CD14-positive monocyte (primary cell): ENCODE data around the gene MAP3K10. TPM values are rescaled to one million over a fixed set of nuclear protein-coding genes. Genes with fewer than 3 reads are reported as not detected.

Source experiments
- DNase-seq, 3 donors: peaks; one replicate each; pipeline ENCODE4 v3.0.0-alpha.2; 2011 to 2022
- H2AFZ ChIP-seq: 2 replicates; pipeline ENCODE4 v1.6.0; 2012; ENCODE audit warnings: mild to moderate bottlenecking, low read depth, low read length, inconsistent platforms; ENCODE audit not compliant: insufficient read depth, poor library complexity, severe bottlenecking
- H3K27ac ChIP-seq, 2 donors: 1 replicate in 1 of 2; 2 replicates in 1 of 2; pipeline ENCODE4 v1.5.1; 2012 to 2013; ENCODE audit warnings: low read length in 2 of 2, control low read depth in 1 of 2, inconsistent platforms in 1 of 2, low read depth in 1 of 2, mild to moderate bottlenecking in 1 of 2
- H3K27me3 ChIP-seq, 2 donors: one replicate each; pipeline versions ENCODE4 v1.6.0 to v1.6.1; 2011 to 2013; ENCODE audit warnings: low read length in 2 of 2; ENCODE audit not compliant: control insufficient read depth in 2 of 2, insufficient read depth in 2 of 2
- H3K36me3 ChIP-seq, 2 donors: replicated peaks in 1 of 2; 1 replicate in 1 of 2; 2 replicates in 1 of 2; pipeline versions ENCODE4 v1.5.1 to v1.6.1; 2012 to 2013; ENCODE audit warnings: low read length in 2 of 2, control low read depth in 1 of 2, inconsistent platforms in 1 of 2, mild to moderate bottlenecking in 1 of 2; ENCODE audit not compliant: insufficient read depth in 2 of 2, control insufficient read depth in 1 of 2
- H3K4me1 ChIP-seq, 2 donors: 1 replicate in 1 of 2; 2 replicates in 1 of 2; pipeline versions ENCODE4 v1.5.1 to v1.6.1; 2012 to 2013; ENCODE audit warnings: low read length in 2 of 2, control low read depth in 1 of 2, inconsistent platforms in 1 of 2, mild to moderate bottlenecking in 1 of 2, moderate library complexity in 1 of 2; ENCODE audit not compliant: insufficient read depth in 2 of 2, control insufficient read depth in 1 of 2
- H3K4me2 ChIP-seq: replicated peaks from 2 replicates; pipeline ENCODE3; 2012; ENCODE audit warnings: low read length, moderate library complexity, mild to moderate bottlenecking; ENCODE audit not compliant: poor library complexity, severe bottlenecking; ENCODE audit errors: extremely low read depth
- H3K4me3 ChIP-seq, 3 experiments: fragments of 200-600 bp in 1 of 3; sonication (generic) in 1 of 3; replicated peaks in 1 of 3; 1 replicate in 2 of 3; 2 replicates in 1 of 3; pipeline ENCODE4 v1.5.1; 2011 to 2013; ENCODE audit warnings: low read length in 3 of 3, mild to moderate bottlenecking in 3 of 3, control low read depth in 2 of 3, low read depth in 2 of 3, inconsistent platforms in 1 of 3, moderate library complexity in 1 of 3
- H3K79me2 ChIP-seq: 2 replicates; pipeline ENCODE4 v1.6.0; 2012; ENCODE audit warnings: mild to moderate bottlenecking, control low read depth, inconsistent platforms, low read length, moderate library complexity; ENCODE audit not compliant: insufficient read depth
- H3K9ac ChIP-seq: 2 replicates; pipeline ENCODE4 v1.6.0; 2017; ENCODE audit warnings: low read length, mild to moderate bottlenecking; ENCODE audit not compliant: insufficient read depth, poor library complexity, severe bottlenecking
- H3K9me3 ChIP-seq, 2 donors: replicated peaks in 1 of 2; 1 replicate in 1 of 2; 2 replicates in 1 of 2; pipeline versions ENCODE4 v1.5.1 to v1.6.1; 2012 to 2013; ENCODE audit warnings: low read length in 2 of 2, control low read depth in 1 of 2; ENCODE audit not compliant: control insufficient read depth in 1 of 2, insufficient read depth in 1 of 2
- H4K20me1 ChIP-seq: 2 replicates; pipeline ENCODE4 v1.6.0; 2012; ENCODE audit warnings: mild to moderate bottlenecking, low read length, control low read depth, moderate library complexity; ENCODE audit not compliant: insufficient read depth
- H3K27ac Mint-ChIP-seq, 7 donors: one replicate each; pipeline ENCODE4 v1.8.0; 2020; ENCODE audit warnings: mild to moderate bottlenecking in 7 of 7, mixed read lengths in 7 of 7, moderate library complexity in 6 of 7, inconsistent platforms in 2 of 7
- H3K27me3 Mint-ChIP-seq, 3 donors: one replicate each; pipeline ENCODE4 v1.8.0; 2021 to 2022; ENCODE audit warnings: low read depth in 3 of 3, mild to moderate bottlenecking in 3 of 3, mixed read lengths in 3 of 3, moderate library complexity in 3 of 3, inconsistent platforms in 1 of 3
- H3K36me3 Mint-ChIP-seq, 2 donors: one replicate each; pipeline ENCODE4 v1.8.0; 2020; ENCODE audit warnings: mixed read lengths in 2 of 2, inconsistent platforms in 1 of 2, mild to moderate bottlenecking in 1 of 2
- H3K4me1 Mint-ChIP-seq: one replicate; pipeline ENCODE4 v1.8.0; 2020; ENCODE audit warnings: mild to moderate bottlenecking, mixed read lengths
- H3K4me3 Mint-ChIP-seq, 2 donors: one replicate each; pipeline ENCODE4 v1.8.0; 2020; ENCODE audit warnings: mild to moderate bottlenecking in 2 of 2, mixed read lengths in 2 of 2, moderate library complexity in 1 of 2
- H3K9me3 Mint-ChIP-seq, 7 donors: one replicate each; pipeline ENCODE4 v1.8.0; 2020 to 2022; ENCODE audit warnings: mixed read lengths in 7 of 7, mild to moderate bottlenecking in 6 of 7, moderate library complexity in 6 of 7, inconsistent platforms in 2 of 7
- WGBS: methylation state at CpG from one replicate; pipeline ENCODE4 v1.1.5; 2013; ENCODE audit warnings: missing lambda C conversion rate; ENCODE audit not compliant: insufficient coverage; 5-methylcytosine and 5-hydroxymethylcytosine counted together
- intact Hi-C, 2 donors: fragments of 100-400 bp; cut with micrococcal nuclease; formaldehyde crosslinking; loops; one replicate each; pipeline versions ENCODE4 v1.15.0 to v1.15.1; 2023
- polyA plus RNA-seq, 3 donors: library from polyadenylated mRNA; depleted of rRNA in 1 of 3; unstranded in 2 of 3; stranded (reverse) in 1 of 3; fragments of 300-500 nt in 2 of 3; fragments of >200 nt in 1 of 3; fragmentation: Illumina TruSeq in 2 of 3; gene quantifications; 1 replicate in 2 of 3; 2 replicates in 1 of 3; pipeline ENCODE4 v1.2.3, GENCODE V29; 2012 to 2021
- TF ChIP-seq, protein P1 (sequence below): fragments of 200-600 bp; IDR thresholded peaks from one replicate; pipeline ENCODE4 v1.8.0; 2022; ENCODE audit warnings: antibody characterized with exemption, mild to moderate bottlenecking

MAP3K10 gene
- polyA plus RNA-seq, 3 donors: 0.05 to 9.1 TPM; not detected in 1

DNA sequence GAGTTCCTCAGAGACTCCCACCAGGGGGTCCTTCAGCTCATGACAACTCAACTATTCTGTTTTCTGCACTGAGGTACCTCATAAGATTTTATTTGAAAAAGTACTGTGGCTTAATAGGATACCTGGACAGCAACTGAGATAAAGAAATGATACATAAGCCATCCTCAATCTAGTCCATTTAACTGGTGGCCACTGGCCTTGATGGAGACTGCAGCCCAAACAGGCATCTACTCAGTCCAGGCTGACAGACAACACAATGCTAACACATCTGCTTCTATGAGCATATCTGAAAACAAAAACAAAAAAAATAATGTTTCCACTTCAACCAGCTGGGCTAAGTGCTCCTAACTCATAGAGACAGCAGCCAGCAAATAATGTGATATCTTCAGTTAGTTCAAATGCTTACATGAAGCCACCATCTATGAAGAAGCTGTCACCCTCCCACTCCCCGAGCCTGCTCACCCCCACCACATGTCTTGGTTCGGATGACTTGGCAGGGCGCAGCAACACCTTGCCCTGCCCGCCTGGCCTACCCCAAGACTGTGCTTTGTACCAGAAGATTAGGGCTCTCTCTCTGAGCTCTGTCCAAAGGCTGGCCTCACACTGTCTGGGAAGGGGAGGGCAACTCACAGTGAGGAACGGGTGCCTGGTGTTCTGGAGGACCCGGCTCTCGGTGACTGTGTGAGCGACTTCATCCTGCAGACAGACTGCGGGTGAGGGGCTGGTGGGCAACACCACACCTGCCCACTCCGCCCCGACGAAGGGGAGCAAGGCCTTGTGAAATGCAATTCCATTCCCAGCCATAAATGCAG lies 48.4 kb downstream of the MAP3K10 start:
- DNase-seq: no peak
- peaks cover 13% of the 10 kb centered on the region for H4K20me1 ChIP-seq

DNA sequence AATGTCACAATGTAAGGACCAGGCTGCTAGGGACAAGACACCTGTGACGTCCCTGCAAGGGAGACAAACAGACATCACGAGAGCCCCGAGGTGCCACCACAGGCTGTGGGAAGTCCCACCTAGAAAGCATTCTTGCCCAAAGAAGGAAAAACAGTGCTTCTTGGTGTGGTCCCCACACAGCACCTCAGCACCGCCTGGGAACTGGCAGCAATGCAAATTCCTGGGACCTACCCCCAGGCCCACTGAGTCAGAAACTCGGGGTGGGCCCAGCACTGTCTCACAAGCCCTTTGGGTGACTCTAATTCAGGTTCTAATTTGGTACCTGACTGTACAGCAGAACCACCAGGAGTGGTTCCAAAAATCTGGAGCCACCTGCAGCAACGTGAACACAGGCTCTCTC lies 49.1 kb downstream of the MAP3K10 start:
- DNase-seq: no peak
- Histone ChIP-seq H3K27me3 (no peaks in the 10 kb centered on the region), H3K4me2 (no peak overlapping the region), H3K4me1 (no peaks in the 10 kb centered on the region), H3K9me3 (no peaks in the 10 kb centered on the region), H3K79me2 (peaks cover 6% of the 10 kb centered on the region), H2AFZ (no peak overlapping the region), H4K20me1 (peaks cover 20% of the 10 kb centered on the region), H3K27ac (no peak overlapping the region), H3K9ac (no peak overlapping the region), H3K36me3 (peaks cover 70 to 91% of the 10 kb centered on the region in 2 donors), H3K4me3 (no peak overlapping the region)
- no peaks in the 10 kb centered on the region for H3K27me3 Mint-ChIP-seq
- 99% methylated on average over 6 of the region's 6 CpGs for WGBS
- peak overlapping the region in 1 of 7 donors; percentile 55 for H3K27ac Mint-ChIP-seq
- H3K9me3 Mint-ChIP-seq: no peaks in the 10 kb centered on the region
- TF ChIP-seq, protein P1, sequence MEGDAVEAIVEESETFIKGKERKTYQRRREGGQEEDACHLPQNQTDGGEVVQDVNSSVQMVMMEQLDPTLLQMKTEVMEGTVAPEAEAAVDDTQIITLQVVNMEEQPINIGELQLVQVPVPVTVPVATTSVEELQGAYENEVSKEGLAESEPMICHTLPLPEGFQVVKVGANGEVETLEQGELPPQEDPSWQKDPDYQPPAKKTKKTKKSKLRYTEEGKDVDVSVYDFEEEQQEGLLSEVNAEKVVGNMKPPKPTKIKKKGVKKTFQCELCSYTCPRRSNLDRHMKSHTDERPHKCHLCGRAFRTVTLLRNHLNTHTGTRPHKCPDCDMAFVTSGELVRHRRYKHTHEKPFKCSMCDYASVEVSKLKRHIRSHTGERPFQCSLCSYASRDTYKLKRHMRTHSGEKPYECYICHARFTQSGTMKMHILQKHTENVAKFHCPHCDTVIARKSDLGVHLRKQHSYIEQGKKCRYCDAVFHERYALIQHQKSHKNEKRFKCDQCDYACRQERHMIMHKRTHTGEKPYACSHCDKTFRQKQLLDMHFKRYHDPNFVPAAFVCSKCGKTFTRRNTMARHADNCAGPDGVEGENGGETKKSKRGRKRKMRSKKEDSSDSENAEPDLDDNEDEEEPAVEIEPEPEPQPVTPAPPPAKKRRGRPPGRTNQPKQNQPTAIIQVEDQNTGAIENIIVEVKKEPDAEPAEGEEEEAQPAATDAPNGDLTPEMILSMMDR: no peak
- H3K4me3 Mint-ChIP-seq: no peak overlapping the region
- H3K4me1 Mint-ChIP-seq: no peaks in the 10 kb centered on the region
- intact Hi-C loops: no loop called here
- H3K36me3 Mint-ChIP-seq: peaks cover 62 to 93% of the 10 kb centered on the region in 2 donors

More for the DNA sequence above, 48.4 kb downstream of the MAP3K10 start:
- Histone ChIP-seq H3K4me3 (no peak overlapping the region), H3K27ac (no peak overlapping the region), H3K36me3 (peaks cover 75 to 91% of the 10 kb centered on the region in 2 donors), H3K79me2 (peaks cover 4% of the 10 kb centered on the region), H3K4me2 (no peak overlapping the region), H3K4me1 (no peaks in the 10 kb centered on the region), H2AFZ (no peak overlapping the region), H3K9me3 (no peaks in the 10 kb centered on the region), H3K9ac (no peak overlapping the region), H3K27me3 (no peaks in the 10 kb centered on the region)
- Mint-ChIP-seq H3K4me3 (no peak overlapping the region), H3K4me1 (no peaks in the 10 kb centered on the region), H3K36me3 (peaks cover 69 to 93% of the 10 kb centered on the region in 2 donors), H3K27me3 (no peaks in the 10 kb centered on the region), H3K9me3 (no peaks in the 10 kb centered on the region), H3K27ac (peak overlapping the region in 2 of 7 donors; percentile 51 to 74)
- intact Hi-C loops: no loop called here
- 96% methylated on average over 9 of the region's 12 CpGs for WGBS
- TF ChIP-seq, protein P1: no peak
